H4 (cell line): ENCODE data around the gene BLOC1S5. TPM values are rescaled to one million over a fixed set of nuclear protein-coding genes. Genes with fewer than 3 reads are reported as not detected.
"Not testable (repeated sequence)": the region's sequence is repeated elsewhere in the genome, so short reads cannot be mapped to it uniquely, and the experiment has no call there.

Source experiments
- DNase-seq: peaks from one replicate; pipeline ENCODE4 v3.0.0-alpha.2; 2015; ENCODE audit warnings: low spot score
- total RNA-seq: library from RNA; depleted of rRNA; stranded (reverse); fragments of >200 nt; shearing (Covaris generic); gene quantifications from 2 replicates; pipeline ENCODE4 v1.2.3, GENCODE V29; 2014

The BLOC1S5 gene
- total RNA-seq, 1 experiment from 2014 or later = 14.8 TPM

GRCh38 chr6:8082572-8082953 is 18.4 kb upstream of the BLOC1S5 start:
- DNase-seq = no peak

GRCh38 chr6:8080362-8081151 is 16.4 kb upstream of the BLOC1S5 start:
- no peak for DNase-seq

- DNase-seq = no peak
These were observed 14.9 kb upstream of the BLOC1S5 start for GRCh38 chr6:8079126-8079525.

GRCh38 chr6:8077991-8078390 is 13.8 kb upstream of the BLOC1S5 start:
- DNase-seq = no peak

GRCh38 chr6:8075704-8076103 is 11.5 kb upstream of the BLOC1S5 start:
- DNase-seq = no peak

GRCh38 chr6:8075185-8075584 is 11.0 kb upstream of the BLOC1S5 start:
- DNase-seq = no peak

- DNase-seq = no peak
These were observed 10.0 kb upstream of the BLOC1S5 start for GRCh38 chr6:8074213-8074612.

GRCh38 chr6:8073758-8074157 is 9.6 kb upstream of the BLOC1S5 start:
- no peak for DNase-seq

- no peak for DNase-seq
These were observed 6.5 kb upstream of the BLOC1S5 start for GRCh38 chr6:8070718-8071117.

GRCh38 chr6:8069631-8070284 is 5.6 kb upstream of the BLOC1S5 start:
- no peak for DNase-seq

GRCh38 chr6:8069151-8069550 is 5.0 kb upstream of the BLOC1S5 start:
- DNase-seq = no peak

GRCh38 chr6:8066108-8066507 is 1.9 kb upstream of the BLOC1S5 start:
- DNase-seq = no peak

GRCh38 chr6:8065519-8065911 is 1.3 kb upstream of the BLOC1S5 start:
- no peak for DNase-seq

GRCh38 chr6:8064638-8065518 is 689 bp upstream of the BLOC1S5 start:
- no peak for DNase-seq

- DNase-seq = no peak
These were observed 2.5 kb downstream of the BLOC1S5 start for GRCh38 chr6:8061736-8062135.

GRCh38 chr6:8060346-8060745 is 3.8 kb downstream of the BLOC1S5 start:
- no peak for DNase-seq

GRCh38 chr6:8059129-8059528 is 5.1 kb downstream of the BLOC1S5 start:
- peak; percentile 16 for DNase-seq

GRCh38 chr6:8057793-8058192 is 6.4 kb downstream of the BLOC1S5 start:
- DNase-seq = no peak

GRCh38 chr6:8057263-8057662 is 6.9 kb downstream of the BLOC1S5 start:
- DNase-seq = no peak

GRCh38 chr6:8054276-8054675 is 9.9 kb downstream of the BLOC1S5 start:
- DNase-seq = no peak

- no peak for DNase-seq
These were observed 16.5 kb downstream of the BLOC1S5 start for GRCh38 chr6:8047541-8048292.

- not testable (repeated sequence) for DNase-seq
These were observed 18.4 kb downstream of the BLOC1S5 start for GRCh38 chr6:8045769-8046168.
